GM18502 (cell line): ENCODE results near the gene RPS6KC1.
"Not testable (repeated sequence)": the region's sequence is repeated elsewhere in the genome, so short reads cannot be mapped to it uniquely, and the experiment has no call there.

ENCODE experiments used
- ATAC-seq: cut with Tn5 transposase; IDR thresholded peaks from one replicate; pipeline ENCODE4 v1.9.1; 2021; ENCODE audit warnings: mild to moderate bottlenecking; ENCODE audit not compliant: unreplicated experiment, poor library complexity

RPS6KC1 gene

DNA sequence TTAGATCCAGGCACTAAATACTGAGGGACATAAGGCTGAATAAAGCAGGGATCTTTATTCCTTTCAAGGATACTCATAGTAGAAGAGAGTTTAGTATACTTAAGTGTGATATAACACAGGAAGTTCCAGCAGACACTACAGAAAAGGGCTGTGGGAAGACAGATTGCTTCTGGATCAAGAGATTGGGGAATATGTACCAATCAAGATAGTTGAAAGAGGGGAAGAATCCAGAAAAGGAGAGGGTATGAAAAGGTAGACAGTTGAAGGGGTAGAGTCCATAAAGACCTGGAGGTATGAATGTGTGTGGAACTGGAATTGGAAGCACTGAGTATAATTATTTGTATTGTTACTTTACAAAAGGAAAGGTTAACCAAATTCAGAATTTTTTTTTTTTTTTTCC lies 2.4 kb downstream of the RPS6KC1 start:
- no peak for ATAC-seq

DNA sequence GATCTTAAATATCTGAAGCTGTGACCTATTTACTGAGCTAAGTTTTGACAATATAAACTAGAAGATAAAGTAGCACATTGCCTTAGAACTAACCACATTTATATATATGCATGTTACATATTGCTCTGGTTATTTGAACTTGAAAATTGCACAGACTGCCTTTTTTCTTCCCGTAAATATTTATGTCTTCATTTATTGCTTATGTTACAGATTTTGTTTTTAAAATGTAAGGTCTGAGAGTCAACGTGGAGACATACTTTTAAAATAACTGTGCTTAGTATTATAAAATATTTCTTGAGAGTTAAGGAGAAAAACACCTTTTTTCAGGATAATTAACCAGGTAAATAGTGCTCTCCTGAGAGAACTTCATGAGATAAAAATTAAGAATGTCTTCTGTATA lies 3.1 kb downstream of the RPS6KC1 start:
- no peak for ATAC-seq

DNA sequence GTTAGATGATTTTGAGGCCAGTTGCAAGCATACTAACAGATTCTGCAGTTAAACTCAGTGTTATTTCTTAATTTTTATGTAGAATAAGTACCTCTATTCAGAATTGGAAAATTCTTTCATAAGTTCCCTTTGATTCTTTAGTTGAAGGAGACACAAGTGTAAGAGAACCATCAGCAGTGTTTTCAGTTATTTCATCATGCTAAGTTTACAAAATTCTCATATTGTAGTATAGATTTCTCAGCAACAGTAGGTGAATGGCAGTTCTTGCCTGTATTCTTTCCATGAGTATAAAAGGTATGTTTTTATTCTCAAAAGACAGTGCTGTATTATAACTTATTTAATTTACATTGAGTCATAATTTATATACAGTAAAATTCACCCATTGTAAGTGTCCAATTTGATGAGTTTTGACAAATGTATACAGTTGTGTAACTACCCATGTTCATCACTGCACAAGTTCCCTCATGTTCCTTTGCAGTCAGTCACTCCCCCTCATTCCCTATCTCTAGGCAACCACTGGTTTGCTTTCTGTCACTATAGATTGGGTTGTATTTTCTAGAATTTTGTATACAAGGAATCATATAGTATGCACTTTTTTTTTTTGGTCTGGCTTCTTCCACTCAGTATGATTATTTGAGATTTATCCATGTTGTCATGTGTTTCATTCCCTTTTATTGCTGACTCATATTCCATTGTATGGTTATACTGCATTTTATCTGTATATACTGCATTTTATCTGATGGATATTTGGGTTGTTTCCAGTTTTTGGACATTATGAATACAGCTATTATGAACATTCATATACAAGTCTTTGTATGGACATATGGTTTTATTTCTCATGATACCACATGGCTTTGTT lies 3.9 kb downstream of the RPS6KC1 start:
- ATAC-seq: no peak

DNA sequence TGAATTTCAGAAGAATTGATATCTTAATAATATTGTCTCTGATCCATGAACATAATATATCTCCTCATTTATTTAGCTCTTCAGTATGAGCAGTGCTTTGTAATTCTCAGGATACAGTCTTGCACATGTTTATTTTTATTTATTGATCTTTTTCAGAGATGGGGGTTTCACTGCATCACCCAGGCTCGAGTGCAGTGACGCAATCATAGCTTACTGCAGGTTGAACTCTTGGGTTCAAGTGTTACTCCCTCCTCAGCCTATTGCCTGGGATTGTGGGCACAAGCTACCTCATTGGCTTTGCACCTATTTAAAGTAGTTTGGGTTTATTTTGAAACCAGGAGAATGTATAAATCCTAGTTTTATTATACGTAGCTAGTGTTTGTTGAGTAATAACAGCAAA lies 4.7 kb downstream of the RPS6KC1 start:
- no peak for ATAC-seq

DNA sequence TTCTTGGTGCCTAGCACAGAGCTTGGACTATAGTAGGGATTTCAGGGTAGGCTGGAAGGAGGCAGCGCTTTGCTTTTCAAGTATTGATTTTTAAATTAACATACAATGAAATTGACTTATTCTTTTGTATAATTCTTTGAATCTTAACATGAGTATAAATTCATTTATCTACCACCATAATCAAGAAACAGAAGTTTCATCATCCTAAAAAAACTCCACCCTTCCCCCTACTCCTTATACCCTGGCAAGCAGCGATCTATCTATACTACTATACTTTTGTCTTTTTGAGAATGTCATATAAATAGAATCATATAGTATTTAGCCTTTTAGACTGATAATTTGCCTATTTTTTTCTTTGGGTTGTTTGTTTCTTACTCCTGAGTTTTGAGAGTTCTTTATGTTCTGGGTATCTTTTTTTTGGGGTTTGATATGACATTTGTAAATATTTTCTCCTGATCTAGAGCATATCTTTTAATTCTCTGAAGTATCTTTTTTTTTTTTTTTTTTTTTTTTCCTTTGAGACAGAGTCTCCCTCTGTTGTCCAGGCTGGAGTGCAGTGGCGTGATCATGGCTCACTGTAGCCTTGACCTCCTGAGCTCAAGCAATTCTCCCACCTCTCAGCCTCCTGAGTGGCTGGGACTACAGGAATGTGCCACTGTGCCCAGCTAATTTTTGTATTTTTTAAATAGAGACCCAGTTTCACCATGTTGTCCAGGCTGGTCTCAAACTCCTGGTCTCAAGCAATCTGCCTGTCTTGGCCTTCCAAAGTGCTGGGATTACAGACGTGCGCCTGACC lies 6.4 kb downstream of the RPS6KC1 start:
- no peak for ATAC-seq

DNA sequence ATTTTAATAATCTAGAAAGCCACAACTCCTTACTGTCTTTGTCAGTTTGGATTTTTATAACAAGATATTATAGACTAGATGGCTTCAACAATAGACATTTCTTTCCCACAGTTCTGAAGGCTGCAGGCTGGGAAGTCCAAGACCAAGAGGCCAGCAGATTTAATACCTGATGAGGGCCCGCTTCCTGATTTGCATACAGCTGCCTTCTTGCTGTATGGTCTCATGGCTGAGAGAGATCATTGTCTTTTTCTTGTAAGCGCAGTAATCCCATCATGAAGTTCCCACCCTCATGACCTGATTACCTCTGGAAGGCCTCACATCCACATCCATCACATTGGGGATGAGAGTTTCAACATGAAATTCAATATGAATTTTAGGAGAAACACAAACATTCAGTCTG lies 9.8 kb downstream of the RPS6KC1 start:
- no peak for ATAC-seq

DNA sequence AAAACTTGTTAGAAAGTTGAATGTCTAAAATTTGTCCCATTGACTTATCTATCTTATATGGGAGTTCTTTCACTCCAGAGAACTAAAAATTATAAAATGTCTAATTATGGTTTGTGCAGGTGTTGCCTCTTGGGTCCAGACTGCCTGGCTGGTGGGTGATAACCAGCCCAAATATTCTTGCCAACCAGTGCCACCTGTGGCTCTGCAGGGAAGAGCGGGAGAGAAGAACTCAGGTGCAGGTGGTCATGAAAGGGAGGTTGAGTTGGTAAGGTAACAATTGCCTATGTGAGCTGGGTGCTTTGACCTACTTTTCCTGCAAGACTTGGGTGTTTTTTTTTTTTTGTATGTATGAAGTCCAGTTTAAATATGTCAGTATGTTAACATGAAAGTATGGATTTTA lies 10.2 kb downstream of the RPS6KC1 start:
- ATAC-seq: no peak

DNA sequence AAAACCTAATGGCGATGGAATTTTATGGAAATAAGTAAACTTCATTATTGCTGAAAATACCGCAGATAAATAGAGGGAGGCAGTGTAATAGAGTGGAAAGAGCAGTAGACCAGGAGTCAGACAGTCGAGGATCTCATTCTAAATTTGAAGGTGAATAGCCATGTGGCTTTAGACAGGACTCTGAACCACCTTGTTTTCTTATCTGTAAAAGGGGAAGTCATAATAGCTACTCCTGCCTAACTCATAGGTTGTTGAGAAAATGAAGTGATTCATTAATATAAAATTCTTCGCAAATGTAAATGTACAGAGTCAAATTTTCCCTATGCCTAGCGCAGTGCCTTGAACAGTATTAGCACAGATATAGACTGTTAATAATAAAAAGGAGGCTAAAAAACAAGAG lies 14.8 kb downstream of the RPS6KC1 start:
- no peak for ATAC-seq

DNA sequence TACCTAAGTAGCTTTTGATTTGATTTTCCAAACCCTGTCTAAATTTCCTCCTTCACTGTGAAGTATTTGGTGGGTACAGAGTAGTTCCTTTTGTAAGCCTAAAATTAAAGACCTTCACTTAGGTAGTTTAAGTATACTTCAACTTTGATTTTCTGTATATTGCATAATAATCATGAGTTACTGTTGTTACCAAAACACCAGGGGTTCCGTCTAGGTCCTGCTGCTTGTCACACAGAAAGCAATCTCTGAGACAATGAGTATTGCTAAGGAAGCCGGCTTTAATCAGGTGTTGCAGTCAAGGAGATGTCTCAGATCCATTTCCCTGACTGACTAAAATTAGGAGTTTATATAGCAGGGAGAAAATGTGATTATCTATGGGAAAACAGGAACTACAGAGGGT lies 15.3 kb downstream of the RPS6KC1 start:
- no peak for ATAC-seq

DNA sequence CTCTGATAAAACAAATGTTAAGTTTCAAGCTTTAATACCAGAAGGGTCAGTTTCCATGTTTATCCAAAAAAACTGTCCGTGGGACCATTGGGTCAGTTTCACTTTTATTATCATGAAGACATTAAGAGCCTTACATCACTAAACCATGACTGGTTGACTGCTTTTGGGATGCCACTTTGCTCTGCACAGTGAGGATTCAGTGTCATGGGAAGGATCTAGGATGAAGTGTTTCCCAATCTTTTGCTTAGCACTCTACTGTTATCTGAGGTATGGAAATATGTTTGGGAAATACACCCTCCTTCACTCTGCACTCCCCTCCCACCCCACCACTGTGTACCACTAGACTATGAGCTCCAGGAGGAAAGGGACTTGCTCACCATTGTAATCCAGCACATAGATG lies 16.3 kb downstream of the RPS6KC1 start:
- ATAC-seq: no peak

DNA sequence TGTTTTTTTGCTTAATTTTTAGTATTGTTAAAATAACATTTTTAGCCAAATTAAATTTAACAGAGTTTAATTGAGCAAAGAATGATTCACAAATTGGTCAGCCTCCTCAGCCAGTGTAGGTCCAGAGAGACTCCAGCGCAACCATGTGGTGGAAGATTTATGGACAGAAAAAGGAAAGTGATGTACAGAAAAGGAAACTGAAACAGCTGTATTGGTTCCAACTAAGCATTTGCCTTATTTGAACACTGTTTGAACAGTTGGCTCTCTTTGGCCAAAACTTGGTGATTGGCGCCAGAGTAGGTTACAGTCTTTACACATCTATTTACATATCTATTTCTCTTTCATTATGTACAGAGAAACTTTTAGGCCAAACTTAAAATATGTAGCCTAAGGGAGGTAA lies 19.4 kb downstream of the RPS6KC1 start:
- ATAC-seq: peak; percentile 95

DNA sequence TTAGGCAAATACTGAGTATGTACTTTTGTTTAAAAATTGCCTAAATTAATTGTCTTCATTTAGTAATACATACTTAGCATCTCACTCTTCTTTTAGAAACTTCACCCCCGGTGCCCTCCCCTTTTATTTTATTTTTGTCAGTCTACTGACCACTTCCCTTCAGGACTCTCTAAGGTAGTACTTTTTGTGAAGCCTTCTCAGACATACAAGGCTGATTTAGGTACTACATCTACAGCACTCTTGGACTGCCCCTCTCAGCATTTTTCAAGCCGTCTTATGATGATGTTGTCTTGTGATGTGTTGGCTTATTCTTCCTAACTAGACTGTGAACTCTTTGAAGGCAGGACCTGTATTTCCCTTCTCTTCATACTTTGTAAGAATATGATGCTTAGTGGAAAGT lies 24.7 kb downstream of the RPS6KC1 start:
- peak; percentile 71 for ATAC-seq

DNA sequence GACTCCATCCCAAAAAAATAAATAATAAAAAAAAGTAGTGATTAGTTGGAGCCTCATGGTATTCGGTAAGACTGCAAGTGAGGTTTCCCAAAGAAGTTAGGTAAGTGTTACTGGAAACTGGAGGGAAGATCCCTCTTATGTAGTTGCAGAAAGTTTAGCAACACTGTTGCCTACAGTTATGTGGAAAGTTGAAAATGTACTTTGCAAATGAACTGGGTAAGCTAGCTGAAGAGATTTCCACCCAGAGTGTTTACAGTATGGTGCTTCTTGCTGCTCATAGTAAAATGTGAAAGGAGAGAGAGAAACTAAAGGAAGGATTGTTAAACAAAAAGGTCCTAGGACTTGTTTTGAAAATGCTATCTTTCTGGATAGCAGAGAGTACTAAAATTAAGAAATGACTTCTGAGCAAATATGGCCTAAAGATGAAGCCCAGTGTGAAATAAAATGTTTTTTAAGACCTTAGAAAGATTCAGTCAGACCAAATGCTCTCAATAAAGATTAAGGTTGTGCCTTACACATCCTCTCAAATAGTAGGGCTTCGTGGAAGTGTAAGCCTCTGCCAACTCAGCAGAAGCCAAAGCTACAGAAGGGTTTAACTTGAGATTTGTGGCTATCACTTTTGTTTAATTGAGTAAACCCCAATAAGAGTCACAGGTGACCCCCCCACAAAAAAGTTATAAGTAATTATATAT lies 31.5 kb downstream of the RPS6KC1 start:
- no peak for ATAC-seq

DNA sequence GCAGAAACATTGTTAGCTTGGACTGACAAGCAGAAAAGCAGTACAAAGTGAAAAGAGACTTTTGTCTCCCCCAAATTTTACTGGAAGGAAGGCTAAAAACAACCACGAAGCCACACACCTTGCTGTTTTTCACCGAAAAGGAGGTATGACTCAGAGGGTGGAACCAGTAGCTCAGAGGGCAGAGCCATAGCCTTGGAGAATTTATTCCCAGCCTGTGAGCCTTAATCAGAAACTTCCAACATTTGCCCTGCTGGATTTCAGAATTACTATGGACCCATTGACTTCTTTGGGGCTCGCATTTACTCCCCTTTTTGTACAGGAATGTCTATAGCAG lies 32.0 kb downstream of the RPS6KC1 start:
- ATAC-seq: no peak

DNA sequence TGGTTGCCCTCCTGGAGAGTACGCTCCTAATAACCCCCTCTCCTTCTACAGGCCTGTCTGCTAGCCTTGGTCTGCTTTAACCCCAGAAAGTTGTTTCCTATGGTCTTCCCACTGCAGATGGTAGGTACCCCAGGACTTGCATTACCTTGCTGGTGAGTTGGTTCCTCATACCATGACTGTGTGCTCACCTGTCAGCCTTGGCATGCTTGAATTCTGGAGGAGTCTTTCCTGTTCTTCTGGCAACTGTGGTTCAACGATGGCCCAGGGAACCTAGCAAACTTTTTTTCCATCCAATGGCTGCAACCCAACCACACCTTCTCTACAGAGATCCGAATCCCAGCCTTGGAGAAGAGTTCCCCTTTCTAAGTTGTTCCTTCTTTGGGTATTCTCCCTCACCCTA lies 36.9 kb downstream of the RPS6KC1 start:
- no peak for ATAC-seq

DNA sequence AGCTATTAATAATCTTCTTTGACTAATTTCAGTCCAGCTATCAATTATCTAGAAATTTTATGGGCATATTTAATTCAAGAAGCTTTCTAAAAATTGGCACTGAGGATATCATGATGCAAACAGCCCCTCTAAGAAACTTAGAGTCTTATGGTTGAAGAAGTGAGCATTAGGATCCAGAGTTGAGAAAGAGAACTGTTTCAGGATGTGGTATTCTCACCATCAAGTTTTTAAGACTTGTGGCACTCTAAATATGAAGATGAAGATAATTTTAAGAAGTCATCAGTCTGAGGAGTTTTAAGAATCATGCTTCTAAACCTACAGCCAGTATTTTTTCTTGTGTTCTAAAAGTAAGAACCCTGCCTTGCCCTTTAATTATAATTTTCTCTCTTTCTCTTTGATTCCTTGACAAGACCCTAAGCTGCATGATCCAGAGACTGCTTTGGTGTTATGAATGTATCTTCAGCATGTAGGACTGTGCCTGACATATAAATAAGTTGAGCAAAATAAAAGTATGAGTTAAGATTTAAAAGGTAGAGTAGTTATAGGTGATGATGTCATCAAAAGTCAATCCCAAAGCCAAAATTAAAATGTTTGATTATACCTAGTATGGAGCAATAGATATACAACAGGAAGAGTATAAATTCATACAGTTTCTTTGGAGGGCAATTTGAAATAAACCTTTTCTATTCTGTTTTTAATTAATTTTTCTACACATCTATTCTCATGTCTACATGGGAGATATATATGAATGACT lies 39.1 kb downstream of the RPS6KC1 start:
- no peak for ATAC-seq

DNA sequence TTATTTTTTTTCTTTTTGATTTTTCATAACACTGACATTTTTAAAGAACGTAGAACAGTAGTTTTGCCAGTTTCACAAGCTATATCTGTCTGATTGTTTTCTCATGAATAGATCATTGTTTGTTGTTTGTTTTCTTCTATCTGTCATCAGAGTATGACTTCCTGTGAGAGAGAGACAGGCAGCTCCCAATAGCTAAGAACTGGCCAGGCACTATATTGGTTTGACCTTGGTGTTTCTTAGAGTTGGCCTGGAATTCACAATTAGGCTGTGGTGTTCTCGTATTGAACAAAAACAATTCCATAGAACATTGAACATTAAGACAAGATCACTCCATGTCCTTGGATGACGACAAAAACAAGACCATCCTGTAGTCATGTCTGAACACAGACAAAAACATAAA lies 43.4 kb downstream of the RPS6KC1 start:
- ATAC-seq: no peak

DNA sequence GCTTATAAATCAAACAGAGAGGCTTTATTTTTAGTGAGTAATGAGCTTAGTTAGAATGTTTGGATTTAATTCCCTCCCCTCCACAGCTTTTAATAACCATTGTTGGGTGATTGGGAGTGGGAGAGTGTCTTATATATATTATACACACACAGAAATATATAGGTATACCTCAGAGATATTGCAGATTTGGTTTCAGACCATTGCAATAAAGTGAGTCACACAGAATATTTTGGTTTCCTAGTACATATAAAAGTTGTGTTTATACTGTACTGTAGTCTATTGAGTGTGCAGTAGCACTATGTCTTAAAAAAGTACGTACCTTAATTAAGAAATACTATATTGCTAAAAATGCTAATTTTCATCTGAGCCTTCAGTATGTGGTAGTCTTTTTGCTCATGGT lies 44.4 kb downstream of the RPS6KC1 start:
- ATAC-seq: no peak

DNA sequence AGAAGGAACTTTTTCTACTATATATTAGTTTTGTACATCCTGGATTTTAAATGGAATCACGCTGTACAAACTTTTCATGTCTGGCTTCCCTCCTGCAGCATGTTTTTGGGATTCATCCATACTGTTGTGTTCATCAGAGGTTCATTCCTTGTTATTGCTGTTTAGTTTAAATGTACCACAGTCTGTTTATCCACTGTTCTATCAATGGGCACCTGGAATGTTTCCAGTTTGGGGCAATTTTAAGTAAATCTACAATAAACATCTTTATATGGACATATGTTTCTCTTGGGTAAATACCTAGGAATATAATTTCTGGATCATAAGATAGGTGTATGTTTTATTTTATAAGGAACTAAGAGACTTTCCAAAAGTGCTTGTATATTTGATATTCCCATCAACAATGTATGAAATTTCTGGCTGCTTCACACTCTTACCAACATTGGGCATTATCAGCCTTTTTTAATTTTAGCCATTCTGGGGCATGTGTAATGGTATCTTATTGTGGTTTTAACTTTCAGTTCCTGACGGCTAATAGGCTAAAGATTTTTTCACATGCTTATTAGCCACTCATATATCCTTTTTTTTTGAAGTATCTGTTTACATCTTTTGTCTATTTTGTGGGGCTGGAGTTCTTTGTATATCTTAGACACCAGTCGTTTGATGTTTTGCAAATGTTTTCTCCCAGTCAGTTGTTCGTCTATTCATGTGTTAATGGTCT lies 48.8 kb downstream of the RPS6KC1 start:
- no peak for ATAC-seq

DNA sequence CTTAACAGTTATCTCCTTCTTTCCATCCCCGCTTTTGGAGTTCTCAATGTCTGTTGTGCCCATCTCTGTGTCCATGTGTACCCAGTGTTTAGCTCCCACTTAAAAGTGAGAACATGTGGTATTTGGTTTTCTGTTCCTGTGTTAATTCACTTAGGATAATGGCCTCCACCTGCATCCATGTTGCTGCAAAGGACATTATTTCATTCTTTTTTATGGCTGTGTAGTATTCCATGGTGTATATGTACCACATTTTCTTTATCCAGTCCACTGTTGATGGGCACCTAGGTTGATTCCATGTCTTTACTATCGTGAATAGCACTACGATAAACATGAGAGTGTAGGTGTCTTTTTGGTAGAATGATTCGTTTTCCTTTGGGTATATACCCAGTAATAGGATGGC lies 49.5 kb downstream of the RPS6KC1 start:
- not testable (repeated sequence) for ATAC-seq
